SK-N-SH treated with all-trans-retinoic acid at 6 μM for 48 hours (cell line): ENCODE data around the gene GPRC5A.
A peak's percentile ranks its signal among the peaks of the same experiment; 100 is the strongest.

ENCODE experiments used
- ATAC-seq: fragments of 200-7000 bp; cut with Tn5 transposase; 3 replicates; pipeline ENCODE4 v1.9.1; 2020; ENCODE audit warnings: mild to moderate bottlenecking, moderate library complexity
- ARNTL ChIP-seq: fragments of 450-650 bp; formaldehyde crosslinking; IDR thresholded peaks from 2 replicates; pipeline ENCODE4 v1.5.0; 2020; ENCODE audit warnings: low read depth, mild to moderate bottlenecking, moderate library complexity, borderline replicate concordance
- BACH2 ChIP-seq: fragments of 250-450 bp; sonication (Bioruptor Pico); IDR thresholded peaks from 2 replicates; pipeline ENCODE4 v1.9.0; 2021; ENCODE audit warnings: mild to moderate bottlenecking, borderline replicate concordance
- CSDC2 ChIP-seq: fragments of 250-450 bp; sonication (Bioruptor Pico); IDR thresholded peaks from 2 replicates; pipeline ENCODE4 v1.5.0; 2020; ENCODE audit warnings: mild to moderate bottlenecking, moderate library complexity
- GLIS3 ChIP-seq: fragments of 250-450 bp; sonication (Bioruptor Pico); IDR thresholded peaks from 2 replicates; pipeline ENCODE4 v1.5.0; 2020; ENCODE audit warnings: mild to moderate bottlenecking, moderate library complexity
- ISL1 ChIP-seq: fragments of 250-450 bp; sonication (Bioruptor Pico); IDR thresholded peaks from 2 replicates; pipeline ENCODE4 v2.1.2; 2022; ENCODE audit warnings: mild to moderate bottlenecking, moderate library complexity
- OSR1 ChIP-seq: fragments of 250-450 bp; sonication (Bioruptor Pico); IDR thresholded peaks from 2 replicates; pipeline ENCODE4 v1.8.0; 2022; ENCODE audit warnings: moderate library complexity, mild to moderate bottlenecking, inconsistent platforms
- PPARA ChIP-seq: fragments of 250-450 bp; sonication (Bioruptor Pico); IDR thresholded peaks from 2 replicates; pipeline ENCODE4 v1.5.0; 2020; ENCODE audit warnings: mild to moderate bottlenecking, borderline replicate concordance
- RARB ChIP-seq: fragments of 250-450 bp; sonication (Bioruptor Pico); IDR thresholded peaks from 2 replicates; pipeline ENCODE4 v1.8.0; 2021; ENCODE audit warnings: mild to moderate bottlenecking, moderate library complexity
- SNAI2 ChIP-seq: fragments of 250-450 bp; sonication (Bioruptor Pico); IDR thresholded peaks from 2 replicates; pipeline ENCODE4 v1.5.0; 2020; ENCODE audit warnings: mild to moderate bottlenecking, moderate library complexity
- TOX ChIP-seq: fragments of 250-450 bp; sonication (Bioruptor Pico); IDR thresholded peaks from 2 replicates; pipeline ENCODE4 v1.8.0; 2021; ENCODE audit warnings: mild to moderate bottlenecking, moderate library complexity, borderline replicate concordance
- ZC3H10 ChIP-seq: fragments of 250-450 bp; sonication (Bioruptor Pico); IDR thresholded peaks from 2 replicates; pipeline ENCODE4 v1.5.1; 2021; ENCODE audit warnings: mild to moderate bottlenecking, moderate library complexity
- ZFP3 ChIP-seq: fragments of 250-450 bp; sonication (Bioruptor Pico); IDR thresholded peaks from 2 replicates; pipeline ENCODE4 v1.5.0; 2020; ENCODE audit warnings: mild to moderate bottlenecking, moderate library complexity
- ZFP30 ChIP-seq: fragments of 450-650 bp; formaldehyde crosslinking; IDR thresholded peaks from 2 replicates; pipeline ENCODE4 v1.5.0; 2022; ENCODE audit warnings: mild to moderate bottlenecking, moderate library complexity
- ZNF565 ChIP-seq: fragments of 450-650 bp; formaldehyde crosslinking; conservative IDR thresholded peaks from 2 replicates; pipeline ENCODE4 v1.5.0; 2020; ENCODE audit warnings: low read depth, mild to moderate bottlenecking, moderate library complexity
- ZNF70 ChIP-seq: fragments of 450-650 bp; formaldehyde crosslinking; IDR thresholded peaks from 2 replicates; pipeline ENCODE4 v1.5.0; 2020; ENCODE audit warnings: mild to moderate bottlenecking, moderate library complexity
- ZNF8 ChIP-seq: fragments of 450-650 bp; formaldehyde crosslinking; IDR thresholded peaks from 2 replicates; pipeline ENCODE4 v1.5.0; 2020; ENCODE audit warnings: mild to moderate bottlenecking, moderate library complexity
- TF ChIP-seq, protein P1 (sequence below): fragments of 250-450 bp; sonication (Bioruptor Pico); IDR thresholded peaks from 2 replicates; pipeline ENCODE4 v1.8.0; 2021; ENCODE audit warnings: low read depth, mild to moderate bottlenecking, moderate library complexity, borderline replicate concordance
- TF ChIP-seq, protein P2 (sequence below): fragments of 250-450 bp; sonication (Bioruptor Pico); IDR thresholded peaks from 2 replicates; pipeline ENCODE4 v1.5.1; 2021; ENCODE audit warnings: mild to moderate bottlenecking, moderate library complexity
- TF ChIP-seq, protein P3 (sequence below): fragments of 250-450 bp; sonication (Bioruptor Pico); IDR thresholded peaks from 2 replicates; pipeline ENCODE4 v1.5.1; 2020; ENCODE audit warnings: low read depth, mild to moderate bottlenecking, moderate library complexity
- TF ChIP-seq, protein P4 (sequence below): fragments of 250-450 bp; sonication (Bioruptor Pico); IDR thresholded peaks from 2 replicates; pipeline ENCODE4 v1.8.0; 2020; ENCODE audit warnings: mild to moderate bottlenecking, moderate library complexity, borderline replicate concordance
- TF ChIP-seq, protein P5 (sequence below): fragments of 250-450 bp; sonication (Bioruptor Pico); IDR thresholded peaks from 2 replicates; pipeline ENCODE4 v1.5.0; 2020; ENCODE audit warnings: mild to moderate bottlenecking, moderate library complexity

GPRC5A gene

DNA sequence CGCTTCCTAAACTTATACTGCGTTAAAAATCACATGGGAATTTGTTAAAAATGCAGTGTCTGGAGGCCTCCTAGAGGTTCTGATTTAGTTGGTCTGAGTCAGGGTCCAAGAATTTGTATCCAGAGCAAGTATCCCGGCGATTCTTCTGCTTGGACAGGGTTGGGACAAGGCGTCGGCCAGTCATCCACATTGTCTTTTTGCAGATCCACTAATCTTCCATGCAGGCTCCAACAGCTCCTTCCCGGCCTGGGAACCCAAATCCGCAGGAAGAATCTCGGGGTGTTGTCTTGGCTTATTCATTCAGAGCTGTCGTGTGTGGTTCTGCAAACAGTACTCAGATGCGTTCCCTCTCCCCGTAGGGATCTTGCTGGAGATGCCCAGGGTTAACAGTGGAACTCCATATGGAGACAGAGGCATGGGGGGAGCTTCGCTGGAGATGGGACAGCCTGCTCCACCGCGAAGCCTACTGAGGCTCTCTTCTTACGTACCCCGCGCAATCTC lies 35.3 kb downstream of the GPRC5A start:
- TF ChIP-seq, protein P1, sequence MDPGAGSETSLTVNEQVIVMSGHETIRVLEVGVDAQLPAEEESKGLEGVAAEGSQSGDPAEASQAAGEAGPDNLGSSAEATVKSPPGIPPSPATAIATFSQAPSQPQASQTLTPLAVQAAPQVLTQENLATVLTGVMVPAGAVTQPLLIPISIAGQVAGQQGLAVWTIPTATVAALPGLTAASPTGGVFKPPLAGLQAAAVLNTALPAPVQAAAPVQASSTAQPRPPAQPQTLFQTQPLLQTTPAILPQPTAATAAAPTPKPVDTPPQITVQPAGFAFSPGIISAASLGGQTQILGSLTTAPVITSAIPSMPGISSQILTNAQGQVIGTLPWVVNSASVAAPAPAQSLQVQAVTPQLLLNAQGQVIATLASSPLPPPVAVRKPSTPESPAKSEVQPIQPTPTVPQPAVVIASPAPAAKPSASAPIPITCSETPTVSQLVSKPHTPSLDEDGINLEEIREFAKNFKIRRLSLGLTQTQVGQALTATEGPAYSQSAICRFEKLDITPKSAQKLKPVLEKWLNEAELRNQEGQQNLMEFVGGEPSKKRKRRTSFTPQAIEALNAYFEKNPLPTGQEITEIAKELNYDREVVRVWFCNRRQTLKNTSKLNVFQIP, result no peak
- TF ChIP-seq ZNF70 (no peak), ZC3H10 (CRISPR knock-in tag) (no peak), RARB (no peak), ZNF8 (no peak), BACH2 (CRISPR knock-in tag) (no peak), GLIS3 (CRISPR knock-in tag) (no peak), ISL1 (no peak)
- TF ChIP-seq, protein P2, sequence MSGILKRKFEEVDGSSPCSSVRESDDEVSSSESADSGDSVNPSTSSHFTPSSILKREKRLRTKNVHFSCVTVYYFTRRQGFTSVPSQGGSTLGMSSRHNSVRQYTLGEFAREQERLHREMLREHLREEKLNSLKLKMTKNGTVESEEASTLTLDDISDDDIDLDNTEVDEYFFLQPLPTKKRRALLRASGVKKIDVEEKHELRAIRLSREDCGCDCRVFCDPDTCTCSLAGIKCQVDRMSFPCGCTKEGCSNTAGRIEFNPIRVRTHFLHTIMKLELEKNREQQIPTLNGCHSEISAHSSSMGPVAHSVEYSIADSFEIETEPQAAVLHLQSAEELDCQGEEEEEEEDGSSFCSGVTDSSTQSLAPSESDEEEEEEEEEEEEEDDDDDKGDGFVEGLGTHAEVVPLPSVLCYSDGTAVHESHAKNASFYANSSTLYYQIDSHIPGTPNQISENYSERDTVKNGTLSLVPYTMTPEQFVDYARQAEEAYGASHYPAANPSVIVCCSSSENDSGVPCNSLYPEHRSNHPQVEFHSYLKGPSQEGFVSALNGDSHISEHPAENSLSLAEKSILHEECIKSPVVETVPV (CRISPR knock-in tag), result no peak
- TF ChIP-seq, protein P3, sequence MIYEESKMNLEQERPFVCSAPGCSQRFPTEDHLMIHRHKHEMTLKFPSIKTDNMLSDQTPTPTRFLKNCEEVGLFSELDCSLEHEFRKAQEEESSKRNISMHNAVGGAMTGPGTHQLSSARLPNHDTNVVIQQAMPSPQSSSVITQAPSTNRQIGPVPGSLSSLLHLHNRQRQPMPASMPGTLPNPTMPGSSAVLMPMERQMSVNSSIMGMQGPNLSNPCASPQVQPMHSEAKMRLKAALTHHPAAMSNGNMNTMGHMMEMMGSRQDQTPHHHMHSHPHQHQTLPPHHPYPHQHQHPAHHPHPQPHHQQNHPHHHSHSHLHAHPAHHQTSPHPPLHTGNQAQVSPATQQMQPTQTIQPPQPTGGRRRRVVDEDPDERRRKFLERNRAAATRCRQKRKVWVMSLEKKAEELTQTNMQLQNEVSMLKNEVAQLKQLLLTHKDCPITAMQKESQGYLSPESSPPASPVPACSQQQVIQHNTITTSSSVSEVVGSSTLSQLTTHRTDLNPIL (CRISPR knock-in tag), result no peak
- no peak; the same call in 2 of the 3 replicates for ATAC-seq

DNA sequence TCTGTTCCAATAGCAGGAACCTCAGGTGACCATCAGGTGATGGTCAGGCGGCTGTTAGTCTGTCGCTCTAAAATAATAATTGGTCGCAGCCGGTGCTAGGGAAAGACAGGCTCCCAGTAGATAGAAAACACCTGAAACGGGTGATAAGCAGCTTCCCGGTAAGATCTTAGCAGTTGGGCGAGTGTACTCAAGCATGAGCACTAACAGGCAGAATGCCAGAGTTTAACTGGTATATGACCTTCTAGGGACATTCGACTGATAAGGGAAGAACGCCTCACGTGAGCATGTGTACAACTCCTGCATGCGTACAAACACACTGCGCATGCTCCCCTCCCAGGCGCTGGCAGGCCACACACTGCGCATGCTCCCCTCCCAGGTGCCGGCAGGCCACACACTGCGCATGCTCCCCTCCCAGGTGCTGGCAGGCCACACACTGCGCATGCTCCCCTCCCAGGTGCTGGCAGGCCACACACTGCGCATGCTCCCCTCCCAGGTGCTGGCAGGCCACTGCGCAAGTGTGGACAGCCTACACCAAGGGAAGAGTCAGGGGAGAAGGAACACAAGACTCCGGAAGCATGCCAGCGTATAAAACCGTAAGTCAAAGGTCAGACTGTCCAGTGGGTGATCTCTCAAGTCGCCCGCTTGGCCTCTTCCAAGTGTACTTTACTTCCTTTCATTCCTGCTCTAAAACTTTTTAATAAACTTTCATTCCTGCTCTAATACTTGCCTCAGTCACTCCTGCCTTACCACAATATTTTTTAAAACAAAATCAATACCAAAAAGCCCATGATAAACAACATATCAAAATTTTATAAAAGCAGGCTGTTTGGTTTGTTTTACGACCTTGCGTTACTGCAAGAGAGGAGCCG lies 36.1 kb downstream of the GPRC5A start:
- TF ChIP-seq TOX (CRISPR knock-in tag), result no peak
- TF ChIP-seq, protein P4, sequence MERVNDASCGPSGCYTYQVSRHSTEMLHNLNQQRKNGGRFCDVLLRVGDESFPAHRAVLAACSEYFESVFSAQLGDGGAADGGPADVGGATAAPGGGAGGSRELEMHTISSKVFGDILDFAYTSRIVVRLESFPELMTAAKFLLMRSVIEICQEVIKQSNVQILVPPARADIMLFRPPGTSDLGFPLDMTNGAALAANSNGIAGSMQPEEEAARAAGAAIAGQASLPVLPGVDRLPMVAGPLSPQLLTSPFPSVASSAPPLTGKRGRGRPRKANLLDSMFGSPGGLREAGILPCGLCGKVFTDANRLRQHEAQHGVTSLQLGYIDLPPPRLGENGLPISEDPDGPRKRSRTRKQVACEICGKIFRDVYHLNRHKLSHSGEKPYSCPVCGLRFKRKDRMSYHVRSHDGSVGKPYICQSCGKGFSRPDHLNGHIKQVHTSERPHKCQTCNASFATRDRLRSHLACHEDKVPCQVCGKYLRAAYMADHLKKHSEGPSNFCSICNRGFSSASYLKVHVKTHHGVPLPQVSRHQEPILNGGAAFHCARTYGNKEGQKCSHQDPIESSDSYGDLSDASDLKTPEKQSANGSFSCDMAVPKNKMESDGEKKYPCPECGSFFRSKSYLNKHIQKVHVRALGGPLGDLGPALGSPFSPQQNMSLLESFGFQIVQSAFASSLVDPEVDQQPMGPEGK (CRISPR knock-in tag), result no peak
- peak; percentile 89 for ATAC-seq

DNA sequence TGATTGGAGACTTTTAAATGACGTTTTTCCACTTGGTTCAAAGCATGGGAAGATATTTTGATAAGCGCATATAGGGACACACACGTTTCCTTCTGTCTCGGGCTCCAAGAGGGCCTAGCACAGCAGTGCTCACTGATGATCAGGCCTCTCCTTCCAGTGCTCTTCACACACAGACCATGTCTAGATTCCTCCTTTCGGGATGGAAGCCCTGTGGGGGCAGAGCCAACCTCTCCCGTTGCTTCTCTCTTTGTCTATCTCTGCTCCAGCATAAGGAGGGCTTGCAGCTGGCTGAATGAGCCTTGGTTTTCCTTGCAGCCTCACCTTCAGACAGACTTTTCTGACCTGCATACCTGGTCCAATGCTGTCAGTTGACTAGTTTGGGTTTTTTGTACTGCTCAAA lies 38.3 kb downstream of the GPRC5A start:
- no peak for TF ChIP-seq CSDC2
- TF ChIP-seq SNAI2 (CRISPR knock-in tag), result no peak
- TF ChIP-seq, protein P4 (CRISPR knock-in tag), result no peak
- TF ChIP-seq ARNTL (CRISPR knock-in tag), result no peak
- TF ChIP-seq RARB, result no peak
- TF ChIP-seq ZNF70, result no peak
- TF ChIP-seq, protein P5, sequence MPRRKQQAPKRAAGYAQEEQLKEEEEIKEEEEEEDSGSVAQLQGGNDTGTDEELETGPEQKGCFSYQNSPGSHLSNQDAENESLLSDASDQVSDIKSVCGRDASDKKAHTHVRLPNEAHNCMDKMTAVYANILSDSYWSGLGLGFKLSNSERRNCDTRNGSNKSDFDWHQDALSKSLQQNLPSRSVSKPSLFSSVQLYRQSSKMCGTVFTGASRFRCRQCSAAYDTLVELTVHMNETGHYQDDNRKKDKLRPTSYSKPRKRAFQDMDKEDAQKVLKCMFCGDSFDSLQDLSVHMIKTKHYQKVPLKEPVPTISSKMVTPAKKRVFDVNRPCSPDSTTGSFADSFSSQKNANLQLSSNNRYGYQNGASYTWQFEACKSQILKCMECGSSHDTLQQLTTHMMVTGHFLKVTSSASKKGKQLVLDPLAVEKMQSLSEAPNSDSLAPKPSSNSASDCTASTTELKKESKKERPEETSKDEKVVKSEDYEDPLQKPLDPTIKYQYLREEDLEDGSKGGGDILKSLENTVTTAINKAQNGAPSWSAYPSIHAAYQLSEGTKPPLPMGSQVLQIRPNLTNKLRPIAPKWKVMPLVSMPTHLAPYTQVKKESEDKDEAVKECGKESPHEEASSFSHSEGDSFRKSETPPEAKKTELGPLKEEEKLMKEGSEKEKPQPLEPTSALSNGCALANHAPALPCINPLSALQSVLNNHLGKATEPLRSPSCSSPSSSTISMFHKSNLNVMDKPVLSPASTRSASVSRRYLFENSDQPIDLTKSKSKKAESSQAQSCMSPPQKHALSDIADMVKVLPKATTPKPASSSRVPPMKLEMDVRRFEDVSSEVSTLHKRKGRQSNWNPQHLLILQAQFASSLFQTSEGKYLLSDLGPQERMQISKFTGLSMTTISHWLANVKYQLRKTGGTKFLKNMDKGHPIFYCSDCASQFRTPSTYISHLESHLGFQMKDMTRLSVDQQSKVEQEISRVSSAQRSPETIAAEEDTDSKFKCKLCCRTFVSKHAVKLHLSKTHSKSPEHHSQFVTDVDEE, result no peak
- no peak for TF ChIP-seq ZFP3
- TF ChIP-seq PPARA (CRISPR knock-in tag), result no peak
- no peak for TF ChIP-seq OSR1 (CRISPR knock-in tag)
- no peak for TF ChIP-seq ZFP30
- TF ChIP-seq, protein P2 (CRISPR knock-in tag), result no peak
- TF ChIP-seq, protein P1, result no peak
- TF ChIP-seq ISL1, result no peak
- no peak for TF ChIP-seq TOX (CRISPR knock-in tag)
- TF ChIP-seq ZNF565 (CRISPR knock-in tag), result no peak
- TF ChIP-seq ZC3H10 (CRISPR knock-in tag), result no peak
- ATAC-seq, result no peak
